HG02642 (cell line): ENCODE data around the gene IGF2BP2.
A peak's percentile ranks its signal among the peaks of the same experiment; 100 is the strongest.
"Not testable (repeated sequence)": the region's sequence is repeated elsewhere in the genome, so short reads cannot be mapped to it uniquely, and the experiment has no call there.

ENCODE experiments used
- ATAC-seq: cut with Tn5 transposase; IDR thresholded peaks from one replicate; pipeline ENCODE4 v1.9.1; 2021; ENCODE audit warnings: mild to moderate bottlenecking; ENCODE audit not compliant: unreplicated experiment, poor library complexity

IGF2BP2 gene

DNA sequence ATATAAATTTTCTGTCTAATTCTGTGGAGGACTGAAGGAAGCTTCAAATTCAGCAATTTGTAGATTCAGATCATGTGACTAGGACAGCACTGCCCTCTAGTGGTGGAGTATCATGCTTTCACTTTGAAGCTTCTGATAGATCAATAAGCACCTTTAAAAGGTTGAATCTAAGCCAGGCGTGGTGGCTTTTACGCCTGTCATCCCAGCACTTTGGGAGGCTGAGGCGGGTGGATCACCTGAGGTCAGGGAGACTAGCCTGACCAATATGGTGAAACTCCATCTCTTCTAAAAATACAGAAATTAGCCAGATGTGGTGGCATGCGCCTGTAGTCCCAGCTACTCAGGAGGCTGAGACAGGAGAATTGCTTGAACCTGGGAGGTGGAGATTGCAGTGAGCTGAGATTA lies 56.3 kb downstream of the IGF2BP2 start:
- not testable (repeated sequence) for ATAC-seq

DNA sequence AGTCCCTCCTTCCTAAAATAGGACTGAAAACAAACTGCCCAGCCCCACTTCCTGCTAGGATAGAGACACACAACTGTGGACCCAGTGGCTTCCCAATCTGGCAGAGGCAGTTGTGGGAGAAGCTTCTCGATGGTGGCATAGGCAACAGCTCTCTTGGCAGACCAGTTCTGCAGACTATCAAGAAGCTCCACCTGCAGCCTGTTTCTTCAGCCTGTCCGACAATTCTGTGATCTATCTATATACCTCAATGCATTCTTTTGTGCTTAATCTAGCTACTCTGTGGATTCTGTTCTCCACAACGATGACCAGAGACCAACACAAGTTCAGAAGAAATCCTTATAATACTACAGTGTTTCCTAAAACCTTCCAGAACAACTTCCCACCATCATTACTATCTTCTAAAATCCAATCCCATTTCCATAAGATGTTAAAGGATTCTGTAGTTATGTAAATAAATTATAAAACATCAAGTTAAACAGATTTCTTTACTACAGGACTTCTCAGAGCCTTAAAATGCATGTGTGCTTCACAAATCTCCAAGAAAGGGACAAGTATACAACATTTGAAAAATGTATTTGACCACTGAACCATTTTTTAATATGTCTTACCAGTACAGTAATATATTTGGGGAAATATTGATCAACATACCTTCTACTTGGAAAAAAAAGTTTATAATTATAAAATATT lies 57.7 kb downstream of the IGF2BP2 start:
- ATAC-seq, result no peak

DNA sequence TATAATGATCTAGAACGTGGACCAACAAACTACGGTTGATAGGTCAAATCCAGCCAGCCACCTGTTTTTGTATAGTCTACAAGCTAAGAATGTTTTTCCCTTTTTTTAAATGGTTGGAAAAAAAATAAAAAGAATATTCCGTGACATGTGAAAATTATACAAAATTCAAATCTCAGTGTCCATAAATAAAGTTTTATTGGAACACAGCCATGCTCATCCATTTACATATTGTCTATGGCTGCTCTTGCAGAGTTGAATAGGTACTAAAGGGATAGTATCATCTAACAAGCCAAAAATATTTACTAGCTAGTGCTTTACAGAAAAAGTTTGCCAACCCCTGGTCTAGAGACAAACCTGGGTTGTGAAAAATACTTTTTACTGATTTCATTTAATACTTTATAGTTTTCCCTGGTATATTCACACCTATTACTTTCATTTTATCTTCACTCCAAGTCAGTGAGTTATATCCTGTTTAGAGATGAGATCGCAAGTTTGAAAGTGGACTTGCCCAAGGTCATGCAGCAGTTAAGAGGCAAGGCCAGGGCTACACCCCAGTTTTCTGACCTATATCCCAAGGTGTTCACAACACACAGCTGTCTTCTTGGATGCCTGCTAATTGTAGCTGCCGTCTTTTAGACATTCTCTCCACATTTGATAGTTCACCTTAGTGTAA lies 58.4 kb downstream of the IGF2BP2 start:
- no peak for ATAC-seq

DNA sequence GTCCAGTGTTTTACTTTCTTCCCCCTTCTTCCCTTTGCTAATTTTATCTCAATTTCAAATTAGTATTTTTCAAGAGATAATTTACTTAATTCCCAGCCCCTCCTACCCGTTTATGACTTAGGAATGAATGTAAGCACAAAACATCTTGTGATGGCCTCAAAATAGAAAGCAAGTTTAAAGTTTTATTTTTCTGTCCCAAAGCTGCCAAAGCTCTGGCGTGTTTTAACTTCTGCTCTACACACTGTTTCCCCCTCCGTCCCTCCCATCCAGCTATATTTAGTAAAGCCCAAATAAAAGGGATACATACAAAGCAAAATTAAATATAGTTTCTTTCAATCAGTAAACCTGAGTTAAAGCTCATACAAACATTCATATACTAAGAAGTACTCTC lies 59.9 kb downstream of the IGF2BP2 start:
- ATAC-seq, result no peak

DNA sequence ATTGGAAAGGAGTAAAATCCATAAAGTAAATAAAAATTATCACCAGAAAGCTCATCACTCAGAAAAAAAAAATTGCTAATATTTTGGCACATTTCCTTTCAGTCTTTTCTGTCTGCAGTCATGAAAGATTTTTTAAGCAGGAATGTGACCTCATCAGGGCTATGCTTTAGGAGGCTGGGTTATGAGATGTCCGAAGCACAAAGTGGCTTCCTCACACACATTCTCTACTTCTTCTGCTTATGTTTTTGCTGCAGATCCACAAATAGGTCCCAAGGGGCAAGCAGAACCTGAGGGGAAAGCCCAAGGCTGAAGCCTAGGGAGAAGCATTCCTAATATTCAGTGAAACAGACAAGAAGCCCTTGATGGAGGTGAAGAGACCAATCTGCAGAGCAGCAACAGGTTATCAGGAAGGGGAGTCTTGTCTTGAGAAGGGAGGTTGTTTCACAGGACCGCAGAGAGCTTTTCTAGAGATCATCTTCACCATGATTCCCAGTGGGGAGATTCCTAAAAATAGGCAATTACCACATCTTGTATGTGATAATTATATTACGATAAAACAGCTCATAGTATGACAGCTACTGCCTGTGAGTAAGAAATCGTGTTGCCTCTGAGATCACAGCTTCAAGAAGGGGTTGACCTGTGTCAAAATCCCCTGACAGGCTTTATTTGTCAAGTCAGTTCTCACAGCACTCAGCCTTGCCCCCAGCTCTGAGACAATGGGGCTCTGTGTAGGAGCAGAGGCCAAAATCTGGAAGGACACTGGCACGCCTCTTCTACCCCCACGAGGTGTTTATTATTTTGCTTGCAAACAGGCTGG lies 60.5 kb downstream of the IGF2BP2 start:
- ATAC-seq, result no peak

DNA sequence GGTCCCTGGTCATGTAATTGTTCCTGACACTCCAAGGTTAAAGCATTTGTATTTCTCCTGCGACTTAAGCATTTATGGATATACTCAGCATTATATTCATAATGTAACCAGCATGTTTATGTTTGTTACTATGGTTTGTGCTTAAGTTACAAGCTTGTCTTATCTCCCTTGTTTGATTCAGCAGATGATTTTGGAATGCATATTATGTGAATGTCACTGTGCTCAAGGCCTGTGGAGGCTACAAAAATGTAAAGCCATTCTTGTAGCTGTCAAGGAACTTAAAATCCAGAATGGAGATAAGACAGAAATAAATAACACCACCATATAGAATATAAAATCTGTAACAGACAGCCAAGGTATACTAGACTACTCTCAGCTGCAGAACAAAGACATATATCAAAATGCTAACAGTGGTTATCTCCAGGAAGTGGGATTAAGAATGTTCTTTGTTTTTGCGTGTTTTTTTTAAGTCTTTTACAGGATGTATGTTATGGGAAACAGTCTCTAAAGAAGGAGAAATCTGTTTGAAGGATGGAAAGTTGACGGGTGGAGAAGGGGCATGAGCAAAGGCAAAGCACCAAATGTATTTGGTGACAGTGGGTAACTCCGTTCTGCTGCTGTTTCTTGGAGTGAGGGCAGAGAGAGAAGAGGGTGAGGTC lies 61.4 kb downstream of the IGF2BP2 start:
- ATAC-seq, result no peak

DNA sequence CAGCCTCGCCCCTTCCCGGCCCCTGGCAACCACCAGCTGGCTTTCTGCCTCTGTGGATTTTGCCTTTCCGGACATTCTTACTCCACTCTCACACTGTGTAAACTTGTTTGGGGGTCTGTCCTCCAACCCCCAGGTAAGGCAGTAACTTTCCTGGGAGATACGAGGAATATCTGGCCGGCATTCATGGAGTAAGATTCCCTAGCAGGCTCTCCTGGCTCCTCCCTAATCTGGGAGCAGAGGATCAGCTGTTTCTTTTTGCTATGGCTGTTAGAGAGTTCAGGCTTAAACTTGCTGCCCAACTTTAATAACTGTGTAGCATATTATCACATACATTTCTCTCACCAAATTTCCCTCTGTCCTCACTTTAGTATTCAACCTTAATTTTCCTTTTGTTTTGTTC lies 64.3 kb downstream of the IGF2BP2 start:
- ATAC-seq, result no peak

DNA sequence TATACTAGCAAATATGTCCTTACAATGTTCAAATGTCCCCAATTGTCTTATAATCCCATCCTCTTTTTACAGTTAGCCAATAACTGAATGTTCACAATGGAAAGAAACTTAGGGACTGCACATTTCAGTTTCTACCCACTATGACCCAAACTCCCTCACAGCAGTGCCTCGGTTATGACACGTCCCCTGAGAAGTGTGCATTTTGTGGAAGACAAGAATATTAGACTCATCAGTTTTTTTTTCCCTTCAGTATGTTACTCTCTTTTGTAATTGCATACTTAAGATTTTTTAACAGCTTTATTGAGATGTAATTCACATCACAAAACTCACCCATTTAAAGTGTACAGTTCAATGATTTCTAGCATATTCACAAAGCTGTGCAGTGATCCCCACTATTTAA lies 64.8 kb downstream of the IGF2BP2 start:
- no peak for ATAC-seq

DNA sequence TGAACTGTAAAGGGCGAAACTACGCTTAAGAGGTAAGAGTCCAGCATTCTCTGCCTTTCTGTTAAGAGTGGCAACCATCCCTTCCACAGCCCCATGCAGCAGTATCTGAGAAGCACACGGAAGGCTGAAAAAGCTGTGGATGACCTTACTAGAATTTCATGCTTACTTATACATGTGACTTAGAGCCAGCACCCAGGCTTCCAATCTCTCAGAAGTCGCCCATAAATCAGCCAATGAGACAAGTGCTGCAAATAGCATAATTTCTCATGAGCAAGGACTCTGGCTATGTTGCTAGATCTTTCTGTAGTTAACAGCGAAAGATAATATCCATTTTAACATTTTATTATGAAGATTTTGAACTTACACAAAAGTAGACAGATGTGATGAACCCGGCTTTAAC lies 65.3 kb downstream of the IGF2BP2 start:
- no peak for ATAC-seq

DNA sequence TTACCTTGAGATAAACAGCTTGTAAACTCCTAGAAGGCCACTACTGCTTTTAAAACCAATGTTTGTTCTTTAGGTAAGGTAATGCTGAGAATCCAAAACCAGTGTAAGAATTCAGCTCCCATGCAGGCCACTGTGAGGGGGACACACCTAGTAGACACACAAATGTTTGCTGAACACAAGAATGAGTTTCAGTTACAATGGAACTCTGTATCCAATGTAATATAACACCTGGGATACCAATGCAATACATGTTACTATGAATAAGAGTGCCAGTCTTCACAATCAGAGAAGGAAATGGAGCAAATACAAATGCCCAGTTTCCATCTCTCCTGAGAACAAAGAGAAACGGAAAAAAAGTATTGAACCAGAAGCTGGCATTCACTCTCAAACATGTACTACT lies 65.9 kb downstream of the IGF2BP2 start:
- no peak for ATAC-seq

DNA sequence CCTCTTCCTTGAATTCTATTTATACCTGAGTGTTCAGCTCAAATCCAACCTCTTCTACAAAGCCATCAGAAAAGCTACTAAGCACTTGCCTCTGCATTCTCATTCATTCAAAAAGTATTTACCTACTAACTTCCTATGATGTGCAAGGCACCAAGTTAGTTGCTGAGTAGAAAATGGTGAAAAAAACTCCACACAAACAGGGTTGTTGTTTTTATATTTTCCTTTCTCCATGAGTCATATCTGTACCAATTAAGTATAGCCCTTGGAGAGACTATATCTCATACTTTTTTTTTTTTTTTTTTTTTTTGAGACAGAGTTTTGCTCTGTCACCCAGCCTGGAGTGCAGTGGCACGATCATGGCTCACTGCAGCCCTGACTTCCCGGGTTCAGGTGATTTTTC lies 67.7 kb downstream of the IGF2BP2 start:
- ATAC-seq, result no peak

DNA sequence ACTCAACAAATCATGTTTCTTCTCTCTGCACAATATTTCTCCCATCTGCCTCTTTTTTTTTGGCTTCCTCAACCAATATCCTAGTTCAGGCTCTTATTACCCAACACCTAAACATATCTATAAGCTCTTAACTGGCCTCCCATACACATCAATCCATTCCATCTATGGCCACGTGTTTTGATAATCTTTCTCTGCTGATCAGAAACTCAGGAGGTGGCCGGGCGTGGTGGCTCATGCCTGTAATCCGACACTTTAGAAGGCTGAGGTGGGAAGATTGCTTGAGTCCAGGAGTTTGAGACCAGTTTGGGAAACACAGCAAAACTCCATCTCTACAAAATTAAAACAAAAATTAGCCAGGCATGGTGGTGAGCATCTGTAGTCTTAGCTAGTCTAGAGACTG lies 68.4 kb downstream of the IGF2BP2 start:
- ATAC-seq, result no peak

DNA sequence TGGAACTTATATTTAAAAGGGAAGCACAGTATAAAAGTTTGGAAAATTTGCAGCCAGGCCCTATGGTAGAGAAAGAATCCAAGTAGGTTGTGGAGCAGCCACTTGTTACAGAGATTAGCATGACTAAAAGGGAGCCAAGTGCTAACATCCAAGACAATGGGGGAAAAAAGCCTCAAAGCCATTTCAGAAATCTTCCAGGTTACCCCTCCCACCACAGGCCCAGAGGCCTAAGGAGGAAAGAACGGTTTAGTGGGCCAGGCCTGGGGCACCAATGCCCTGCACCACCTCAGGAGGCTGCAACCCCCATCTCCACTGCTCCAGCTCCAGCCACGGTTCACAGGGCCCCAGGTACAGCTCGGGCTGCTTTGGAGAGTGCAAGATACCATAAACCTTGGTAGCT lies 69.9 kb downstream of the IGF2BP2 start:
- ATAC-seq, result no peak

DNA sequence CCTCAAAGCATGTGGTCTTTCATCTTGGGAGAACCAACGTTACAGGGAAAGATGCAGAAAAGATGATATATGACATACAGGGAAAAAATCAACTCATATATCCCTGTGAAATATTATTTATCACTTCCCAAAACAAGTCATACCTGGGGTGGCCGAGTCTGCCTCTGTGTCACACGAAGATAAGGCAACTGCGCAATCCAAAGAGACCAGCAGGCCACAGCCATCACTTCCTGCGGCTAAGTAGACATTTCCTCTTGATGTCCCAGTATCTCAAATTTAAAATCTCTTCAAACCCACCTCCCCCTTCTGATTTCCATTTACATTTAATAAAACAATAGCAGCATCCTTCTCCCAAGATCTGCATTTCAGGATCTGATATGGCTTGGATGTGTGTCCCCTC lies 71.5 kb downstream of the IGF2BP2 start:
- no peak for ATAC-seq

DNA sequence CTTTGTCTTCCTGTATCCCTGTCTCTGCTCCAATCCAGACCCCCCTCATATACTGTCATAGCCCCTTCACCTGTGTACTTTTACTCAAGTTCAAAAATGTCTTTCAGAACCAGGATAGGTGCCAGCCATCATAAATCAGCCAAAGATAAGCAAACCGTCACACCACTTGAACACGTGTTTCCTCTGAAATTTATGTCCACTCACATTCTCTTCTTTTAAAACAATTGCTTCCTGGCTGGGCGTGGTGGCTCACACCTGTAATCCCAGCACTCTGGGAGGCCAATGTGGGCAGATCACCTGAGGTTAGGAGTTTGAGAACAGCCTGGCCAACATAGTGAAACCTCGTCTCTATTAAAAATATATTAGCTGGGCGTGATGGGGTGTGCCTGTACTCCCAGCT lies 74.1 kb downstream of the IGF2BP2 start:
- ATAC-seq, result no peak

DNA sequence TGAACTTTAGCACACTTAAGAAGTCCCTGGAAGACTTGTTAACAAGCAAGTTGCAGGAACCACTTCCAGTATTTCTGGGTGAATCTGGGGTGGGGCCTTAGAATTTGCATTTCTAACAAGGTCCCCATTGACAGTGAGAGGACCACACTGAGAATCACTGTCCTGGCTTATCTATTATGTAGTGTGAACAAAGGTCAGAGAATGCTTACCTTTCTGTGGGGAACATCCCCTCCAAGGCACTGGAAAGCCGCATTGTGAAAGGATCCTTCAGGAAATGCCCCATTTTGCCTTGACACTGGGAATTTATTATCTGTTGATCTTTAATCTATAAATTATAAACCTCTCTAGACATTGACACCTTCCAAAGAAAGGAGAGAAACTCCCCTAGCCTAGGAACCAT lies 74.8 kb downstream of the IGF2BP2 start:
- ATAC-seq, result no peak

DNA sequence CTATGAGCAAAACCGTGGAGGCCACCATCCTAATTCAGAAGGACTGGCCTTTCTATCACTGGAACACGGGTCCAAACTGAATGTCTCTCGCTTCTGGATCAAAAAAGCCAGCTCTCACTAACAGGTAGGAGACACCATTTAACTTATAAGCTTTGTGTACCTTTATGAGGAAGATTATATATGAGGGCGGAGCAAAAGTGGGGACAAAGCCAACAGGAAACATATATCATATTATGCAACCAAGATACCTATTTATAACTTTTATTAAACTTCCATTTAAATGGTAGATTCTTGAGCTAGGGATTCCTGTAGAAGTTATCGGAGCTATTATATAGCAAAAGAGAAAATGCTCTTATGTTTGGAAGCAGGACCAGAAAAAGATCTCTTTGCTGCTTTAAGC lies 78.4 kb downstream of the IGF2BP2 start:
- no peak for ATAC-seq

DNA sequence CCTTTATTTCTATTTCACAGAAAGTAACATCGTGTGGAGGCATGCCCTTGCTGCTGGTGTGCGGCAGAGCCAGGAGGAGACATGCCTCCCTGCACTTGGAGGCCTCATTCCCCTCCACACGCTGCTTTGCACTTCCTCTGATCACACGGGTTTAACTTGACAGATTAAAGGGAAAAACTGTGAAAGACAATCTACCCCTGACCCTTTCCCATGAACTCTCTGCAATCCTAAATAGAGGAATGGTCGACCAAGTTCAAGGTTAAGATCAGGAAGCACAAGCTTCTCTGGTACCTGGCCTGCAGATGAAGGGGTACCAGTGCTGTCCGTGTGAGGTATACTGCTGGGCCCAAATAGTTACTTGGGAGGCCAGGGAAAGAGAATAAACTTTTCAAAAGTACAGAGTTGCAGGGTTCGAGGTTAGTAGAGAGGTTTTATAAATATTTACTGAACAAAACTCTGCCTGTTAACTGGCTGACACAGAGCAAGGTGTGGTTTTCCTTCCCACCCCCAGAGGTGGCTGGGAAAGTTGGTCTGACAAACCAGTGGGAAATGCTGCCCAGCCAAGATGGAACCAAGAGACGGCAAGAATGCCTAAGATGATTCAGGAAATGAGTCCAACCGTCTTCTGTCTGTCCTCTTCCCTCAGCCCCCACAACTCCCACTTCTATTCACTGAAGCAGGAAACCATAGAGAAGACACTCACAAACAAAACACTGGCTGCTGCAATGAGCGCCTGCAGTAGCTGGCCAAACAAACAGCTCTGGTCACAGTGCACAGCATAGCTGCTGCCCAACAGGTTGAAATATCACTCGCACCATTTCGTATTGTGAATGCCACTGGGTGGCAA lies 79.6 kb downstream of the IGF2BP2 start:
- ATAC-seq, result peak; percentile 56

DNA sequence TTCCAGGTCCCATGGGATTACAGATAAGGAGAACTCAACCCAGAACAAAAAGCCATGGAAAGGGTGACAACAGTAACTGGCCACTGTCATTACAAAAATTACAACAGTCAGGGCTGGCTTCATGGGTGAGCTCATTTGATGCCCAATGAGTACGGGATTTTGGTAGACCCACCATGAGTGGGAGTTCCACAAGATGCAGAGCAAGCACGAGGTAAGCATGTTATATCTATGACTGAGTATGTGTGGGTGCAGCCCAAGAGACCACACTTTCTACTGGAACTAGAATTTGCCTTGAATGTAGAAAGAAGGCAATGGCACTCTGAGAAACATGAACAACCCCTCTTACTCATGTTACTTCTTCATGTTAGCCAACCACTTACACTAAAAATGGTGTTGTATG lies 83.3 kb downstream of the IGF2BP2 start:
- ATAC-seq, result no peak

DNA sequence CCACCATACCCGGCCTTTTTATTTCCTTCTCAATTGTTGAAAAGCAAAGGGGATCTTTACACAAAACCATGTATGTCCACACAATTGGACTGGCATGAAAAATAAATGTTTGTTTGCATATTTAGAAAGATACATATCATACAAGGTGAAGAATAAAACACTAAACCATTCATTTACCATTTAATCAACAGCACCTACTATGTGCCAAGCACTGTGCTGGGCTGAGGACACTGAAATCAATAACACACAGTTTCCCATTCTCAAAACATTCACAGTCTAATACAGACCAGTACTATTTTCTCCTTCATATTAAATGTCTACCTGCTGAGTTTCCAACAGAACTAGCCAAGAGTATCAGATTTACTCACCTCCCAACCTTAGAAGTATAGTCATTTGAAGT lies 84.7 kb downstream of the IGF2BP2 start:
- no peak for ATAC-seq
